ENCODE data around the gene SYNGR3.

- TF ChIP-seq EP300 (IDR thresholded peaks at IDR 0.05) (no peak), POLR2A (IDR thresholded peaks at IDR 0.05) (peak in 2 of 4 donors; percentile 65 to 79), POLR2AphosphoS5 (IDR thresholded peaks at IDR 0.05) (peak in 1 of 2 donors; percentile 70)
- TF ChIP-seq, protein P1, sequence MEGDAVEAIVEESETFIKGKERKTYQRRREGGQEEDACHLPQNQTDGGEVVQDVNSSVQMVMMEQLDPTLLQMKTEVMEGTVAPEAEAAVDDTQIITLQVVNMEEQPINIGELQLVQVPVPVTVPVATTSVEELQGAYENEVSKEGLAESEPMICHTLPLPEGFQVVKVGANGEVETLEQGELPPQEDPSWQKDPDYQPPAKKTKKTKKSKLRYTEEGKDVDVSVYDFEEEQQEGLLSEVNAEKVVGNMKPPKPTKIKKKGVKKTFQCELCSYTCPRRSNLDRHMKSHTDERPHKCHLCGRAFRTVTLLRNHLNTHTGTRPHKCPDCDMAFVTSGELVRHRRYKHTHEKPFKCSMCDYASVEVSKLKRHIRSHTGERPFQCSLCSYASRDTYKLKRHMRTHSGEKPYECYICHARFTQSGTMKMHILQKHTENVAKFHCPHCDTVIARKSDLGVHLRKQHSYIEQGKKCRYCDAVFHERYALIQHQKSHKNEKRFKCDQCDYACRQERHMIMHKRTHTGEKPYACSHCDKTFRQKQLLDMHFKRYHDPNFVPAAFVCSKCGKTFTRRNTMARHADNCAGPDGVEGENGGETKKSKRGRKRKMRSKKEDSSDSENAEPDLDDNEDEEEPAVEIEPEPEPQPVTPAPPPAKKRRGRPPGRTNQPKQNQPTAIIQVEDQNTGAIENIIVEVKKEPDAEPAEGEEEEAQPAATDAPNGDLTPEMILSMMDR (IDR thresholded peaks at IDR 0.05), result peak in 5 of 6 experiments; percentile 21 to 60 (median 53)
Observed at GRCh38 chr16:1983544-1984346, 6.0 kb upstream of the SYNGR3 start, which contains the start of gene GFER.
